ENCODE results near the gene BBS7. TPM values are rescaled to one million over a fixed set of nuclear protein-coding genes. Genes with fewer than 3 reads are reported as not detected.

The BBS7 gene
- total and polyA plus RNA-seq, 9 of the 15 experiments (the other 6 are each of a cell fraction or from before 2014, with no cell fraction given) = 13.4 to 25.8 (median 16.4) TPM

DNA sequence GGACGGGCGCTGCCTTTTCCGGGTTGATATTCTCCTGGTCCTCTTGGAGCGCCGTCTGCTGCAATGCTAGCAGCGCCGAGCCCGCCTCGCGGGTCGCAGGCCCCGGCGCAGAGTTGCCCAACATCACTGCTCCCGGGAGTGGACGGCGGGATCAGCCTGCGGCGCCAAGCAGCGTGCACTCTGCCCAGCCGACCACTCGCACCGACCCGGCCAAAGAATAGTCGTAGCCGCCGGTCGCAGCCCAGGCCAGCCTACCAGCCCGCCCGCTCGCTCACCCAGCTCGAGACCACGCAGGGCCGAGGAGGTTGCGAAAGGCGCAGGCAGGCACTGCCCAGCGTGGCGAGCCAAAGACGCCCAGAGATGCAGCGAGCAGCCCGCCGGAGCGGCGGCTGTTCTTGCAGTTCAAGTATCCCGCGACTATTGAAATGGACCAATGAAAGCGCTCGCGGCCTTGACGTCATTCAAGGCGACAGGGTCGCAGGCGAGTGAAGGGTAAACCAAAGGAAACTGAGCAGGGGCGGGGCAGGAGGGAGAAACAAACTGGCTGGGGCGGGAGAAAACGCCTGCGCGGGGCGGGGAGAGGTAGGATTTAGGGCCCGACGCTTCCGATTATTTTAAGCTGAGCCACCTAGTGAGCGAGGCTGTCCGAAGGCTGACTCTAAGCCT, 46.6 kb downstream of the BBS7 start, which contains the start of gene CCNA2 (continued):
- TF ChIP-seq DIDO1 (tag; IDR thresholded peaks at IDR 0.05; ENCODE audit: low read depth) = 0 out of 2 replicates have a peak, but pooled peaks have one; percentile 51
- TF ChIP-seq, protein P1, sequence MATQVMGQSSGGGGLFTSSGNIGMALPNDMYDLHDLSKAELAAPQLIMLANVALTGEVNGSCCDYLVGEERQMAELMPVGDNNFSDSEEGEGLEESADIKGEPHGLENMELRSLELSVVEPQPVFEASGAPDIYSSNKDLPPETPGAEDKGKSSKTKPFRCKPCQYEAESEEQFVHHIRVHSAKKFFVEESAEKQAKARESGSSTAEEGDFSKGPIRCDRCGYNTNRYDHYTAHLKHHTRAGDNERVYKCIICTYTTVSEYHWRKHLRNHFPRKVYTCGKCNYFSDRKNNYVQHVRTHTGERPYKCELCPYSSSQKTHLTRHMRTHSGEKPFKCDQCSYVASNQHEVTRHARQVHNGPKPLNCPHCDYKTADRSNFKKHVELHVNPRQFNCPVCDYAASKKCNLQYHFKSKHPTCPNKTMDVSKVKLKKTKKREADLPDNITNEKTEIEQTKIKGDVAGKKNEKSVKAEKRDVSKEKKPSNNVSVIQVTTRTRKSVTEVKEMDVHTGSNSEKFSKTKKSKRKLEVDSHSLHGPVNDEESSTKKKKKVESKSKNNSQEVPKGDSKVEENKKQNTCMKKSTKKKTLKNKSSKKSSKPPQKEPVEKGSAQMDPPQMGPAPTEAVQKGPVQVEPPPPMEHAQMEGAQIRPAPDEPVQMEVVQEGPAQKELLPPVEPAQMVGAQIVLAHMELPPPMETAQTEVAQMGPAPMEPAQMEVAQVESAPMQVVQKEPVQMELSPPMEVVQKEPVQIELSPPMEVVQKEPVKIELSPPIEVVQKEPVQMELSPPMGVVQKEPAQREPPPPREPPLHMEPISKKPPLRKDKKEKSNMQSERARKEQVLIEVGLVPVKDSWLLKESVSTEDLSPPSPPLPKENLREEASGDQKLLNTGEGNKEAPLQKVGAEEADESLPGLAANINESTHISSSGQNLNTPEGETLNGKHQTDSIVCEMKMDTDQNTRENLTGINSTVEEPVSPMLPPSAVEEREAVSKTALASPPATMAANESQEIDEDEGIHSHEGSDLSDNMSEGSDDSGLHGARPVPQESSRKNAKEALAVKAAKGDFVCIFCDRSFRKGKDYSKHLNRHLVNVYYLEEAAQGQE (IDR thresholded peaks at IDR 0.05; ENCODE audit: borderline replicate concordance) = no peak
- TF ChIP-seq, protein P1 (CRISPR knock-in tag; IDR thresholded peaks at IDR 0.05; ENCODE audit: low read depth) = no peak
- TF ChIP-seq, protein P2, sequence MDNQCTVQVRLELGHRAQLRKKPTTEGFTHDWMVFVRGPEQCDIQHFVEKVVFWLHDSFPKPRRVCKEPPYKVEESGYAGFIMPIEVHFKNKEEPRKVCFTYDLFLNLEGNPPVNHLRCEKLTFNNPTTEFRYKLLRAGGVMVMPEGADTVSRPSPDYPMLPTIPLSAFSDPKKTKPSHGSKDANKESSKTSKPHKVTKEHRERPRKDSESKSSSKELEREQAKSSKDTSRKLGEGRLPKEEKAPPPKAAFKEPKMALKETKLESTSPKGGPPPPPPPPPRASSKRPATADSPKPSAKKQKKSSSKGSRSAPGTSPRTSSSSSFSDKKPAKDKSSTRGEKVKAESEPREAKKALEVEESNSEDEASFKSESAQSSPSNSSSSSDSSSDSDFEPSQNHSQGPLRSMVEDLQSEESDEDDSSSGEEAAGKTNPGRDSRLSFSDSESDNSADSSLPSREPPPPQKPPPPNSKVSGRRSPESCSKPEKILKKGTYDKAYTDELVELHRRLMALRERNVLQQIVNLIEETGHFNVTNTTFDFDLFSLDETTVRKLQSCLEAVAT (IDR thresholded peaks at IDR 0.05) = peak in 1 of 2 experiments; percentile 97; a peak in 2 of 4 replicates
- no peak for TF ChIP-seq ZNF778 (CRISPR knock-in tag; IDR thresholded peaks at IDR 0.05)
- TF ChIP-seq, protein P3, sequence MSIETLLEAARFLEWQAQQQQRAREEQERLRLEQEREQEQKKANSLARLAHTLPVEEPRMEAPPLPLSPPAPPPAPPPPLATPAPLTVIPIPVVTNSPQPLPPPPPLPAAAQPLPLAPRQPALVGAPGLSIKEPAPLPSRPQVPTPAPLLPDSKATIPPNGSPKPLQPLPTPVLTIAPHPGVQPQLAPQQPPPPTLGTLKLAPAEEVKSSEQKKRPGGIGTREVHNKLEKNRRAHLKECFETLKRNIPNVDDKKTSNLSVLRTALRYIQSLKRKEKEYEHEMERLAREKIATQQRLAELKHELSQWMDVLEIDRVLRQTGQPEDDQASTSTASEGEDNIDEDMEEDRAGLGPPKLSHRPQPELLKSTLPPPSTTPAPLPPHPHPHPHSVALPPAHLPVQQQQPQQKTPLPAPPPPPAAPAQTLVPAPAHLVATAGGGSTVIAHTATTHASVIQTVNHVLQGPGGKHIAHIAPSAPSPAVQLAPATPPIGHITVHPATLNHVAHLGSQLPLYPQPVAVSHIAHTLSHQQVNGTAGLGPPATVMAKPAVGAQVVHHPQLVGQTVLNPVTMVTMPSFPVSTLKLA (conservative IDR thresholded peaks at IDR 0.05) = peak; percentile 81 to 94
- no peak for TF ChIP-seq NR2F6 (CRISPR knock-in tag; IDR thresholded peaks at IDR 0.05)
- TF ChIP-seq RBM17 (IDR thresholded peaks at IDR 0.05; ENCODE audit: borderline replicate concordance, low read depth, low read length) = no peak
